B cell (primary cell): Measurements from ENCODE around the gene SGCD. TPM values are rescaled to one million over a fixed set of nuclear protein-coding genes. Genes with fewer than 3 reads are reported as not detected.

Experiments
- ATAC-seq: fragments of 200-7000 bp; cut with Tn5 transposase; one replicate; pipeline ENCODE4 v1.10.0; 2021; ENCODE audit warnings: low read depth, mild to moderate bottlenecking, moderate number of reproducible peaks, moderate library complexity
- CTCF ChIA-PET: fragments of 350-600 bp; sonication (Branson Sonifier 250); formaldehyde crosslinking; loops from one replicate; lab custom pipeline; 2021; ENCODE audit warnings: antibody characterized with exemption, inconsistent platforms; lab: Charles Lee
- POLR2A ChIA-PET: fragments of 350-600 bp; sonication (Branson Sonifier 250); formaldehyde crosslinking; loops from one replicate; lab custom pipeline; 2021; ENCODE audit warnings: antibody characterized with exemption; lab: Charles Lee
- DNase-seq: peaks from one replicate; pipeline ENCODE4 v3.0.0; 2013
- H2AFZ ChIP-seq: 2 replicates; pipeline ENCODE4 v1.6.1; 2012; ENCODE audit warnings: mild to moderate bottlenecking, low read depth, low read length; ENCODE audit not compliant: insufficient read depth, poor library complexity, severe bottlenecking
- H3K27ac ChIP-seq, 2 donors: 1 replicate in 1 of 2; 2 replicates in 1 of 2; pipeline ENCODE4 v1.5.1; 2012 to 2013; ENCODE audit warnings: low read length in 2 of 2, mild to moderate bottlenecking in 2 of 2, moderate library complexity in 1 of 2
- H3K27me3 ChIP-seq, 4 experiments: fragments of 200-600 bp in 1 of 4; sonication (generic) in 1 of 4; replicated peaks in 1 of 4; 1 replicate in 2 of 4; 2 replicates in 2 of 4; pipeline versions ENCODE4 v1.6.1 to v1.7.0; 2013 to 2016; ENCODE audit warnings: low read length in 3 of 4, mild to moderate bottlenecking in 2 of 4, mixed read lengths in 1 of 4, moderate library complexity in 1 of 4; ENCODE audit not compliant: insufficient read depth in 4 of 4, control insufficient read depth in 3 of 4; ENCODE audit errors: control extremely low read depth in 1 of 4
- H3K36me3 ChIP-seq, 2 experiments: replicated peaks in 1 of 2; 1 replicate in 1 of 2; 2 replicates in 1 of 2; pipeline versions ENCODE4 v1.6.1 to v1.7.1; 2013; ENCODE audit warnings: low read length in 1 of 2; ENCODE audit not compliant: insufficient read depth in 2 of 2, control insufficient read depth in 1 of 2; ENCODE audit errors: control extremely low read depth in 1 of 2, extremely low read depth in 1 of 2
- H3K4me1 ChIP-seq, 2 donors: fragments of 200-600 bp in 1 of 2; sonication (generic) in 1 of 2; 1 replicate in 1 of 2; 2 replicates in 1 of 2; pipeline versions ENCODE4 v1.5.1 to v1.6.1; 2013 to 2017; ENCODE audit warnings: low read length in 2 of 2; ENCODE audit not compliant: control insufficient read depth in 2 of 2, insufficient read depth in 2 of 2
- H3K4me2 ChIP-seq: replicated peaks from 2 replicates; pipeline ENCODE3; 2012; ENCODE audit warnings: mild to moderate bottlenecking, low read depth, low read length; ENCODE audit not compliant: poor library complexity, severe bottlenecking
- H3K4me3 ChIP-seq, 5 experiments: fragments of 200-600 bp in 1 of 5; sonication (generic) in 1 of 5; 1 replicate in 3 of 5; 2 replicates in 2 of 5; pipeline versions ENCODE4 v1.5.1 to v1.7.0; 2011 to 2016; ENCODE audit warnings: low read length in 4 of 5, mild to moderate bottlenecking in 4 of 5, low read depth in 2 of 5, control low read depth in 1 of 5, moderate library complexity in 1 of 5; ENCODE audit not compliant: insufficient read depth in 1 of 5; ENCODE audit errors: control extremely low read depth in 1 of 5, extremely low read depth in 1 of 5
- H3K79me2 ChIP-seq: fragments of 200-600 bp; sonication (generic); one replicate; pipeline ENCODE4 v1.6.0; 2016; ENCODE audit warnings: low read length; ENCODE audit not compliant: control insufficient read depth, insufficient read depth
- H3K9ac ChIP-seq: fragments of 200-600 bp; sonication (generic); 2 replicates; pipeline ENCODE4 v1.6.1; 2017; ENCODE audit warnings: mild to moderate bottlenecking, low read length, moderate library complexity
- H3K9me3 ChIP-seq, 3 donors: one replicate each; pipeline versions ENCODE4 v1.6.1 to v1.7.1; 2013; ENCODE audit warnings: low read length in 2 of 3; ENCODE audit not compliant: control insufficient read depth in 2 of 3, insufficient read depth in 1 of 3; ENCODE audit errors: control extremely low read depth in 1 of 3
- H4K20me1 ChIP-seq: 2 replicates; pipeline ENCODE4 v1.6.0; 2012; ENCODE audit warnings: mild to moderate bottlenecking, low read length; ENCODE audit not compliant: insufficient read depth, control insufficient read depth, poor library complexity, severe bottlenecking
- H3K27ac Mint-ChIP-seq: one replicate; pipeline ENCODE4 v1.8.0; 2021; ENCODE audit warnings: mixed read lengths
- H3K27me3 Mint-ChIP-seq: one replicate; pipeline ENCODE4 v1.8.0; 2021; ENCODE audit warnings: mixed read lengths
- H3K4me1 Mint-ChIP-seq: one replicate; pipeline ENCODE4 v1.8.0; 2021; ENCODE audit warnings: mixed read lengths
- H3K4me3 Mint-ChIP-seq: one replicate; pipeline ENCODE4 v1.8.0; 2021; ENCODE audit warnings: mixed read lengths
- H3K9me3 Mint-ChIP-seq: one replicate; pipeline ENCODE4 v1.8.0; 2022; ENCODE audit warnings: mixed read lengths; ENCODE audit not compliant: insufficient read depth
- CTCF ChIP-seq: fragments of 200-600 bp; IDR thresholded peaks from one replicate; pipeline ENCODE4 v1.8.0; 2022; ENCODE audit warnings: antibody characterized with exemption, mild to moderate bottlenecking
- EZH2 ChIP-seq: IDR thresholded peaks from 2 replicates; pipeline ENCODE4 v1.6.1; 2012; ENCODE audit warnings: borderline replicate concordance, low read depth, mild to moderate bottlenecking, moderate library complexity, low read length; ENCODE audit not compliant: insufficient read depth, poor library complexity, severe bottlenecking
- WGBS: methylation state at CpG from one replicate; pipeline ENCODE4 v1.1.5; 2013; ENCODE audit warnings: missing lambda C conversion rate; ENCODE audit not compliant: insufficient coverage; 5-methylcytosine and 5-hydroxymethylcytosine counted together
- intact Hi-C: fragments of 100-400 bp; cut with micrococcal nuclease; formaldehyde crosslinking; loops from one replicate; pipeline ENCODE4 v1.10.0; 2022
- polyA plus RNA-seq: library from polyadenylated mRNA; depleted of rRNA; stranded (reverse); fragments of >200 nt; gene quantifications from 2 replicates; pipeline ENCODE4 v1.2.3, GENCODE V29; 2012
- total RNA-seq, 2 donors: library from RNA; stranded (reverse); fragments of 120-200 nt in 1 of 2; gene quantifications; 1 replicate in 1 of 2; 2 replicates in 1 of 2; pipeline versions ENCODE4 v1.2.3 to v1.2.4, GENCODE V29; 2013 to 2022

Gene SGCD
- total and polyA plus RNA-seq, 2 donors (not counting 1 experiment from before 2014, with no cell fraction given) = not detected

- ATAC-seq = no peak
- Histone ChIP-seq H3K9ac (no peak overlapping the region), H3K27ac (no peak overlapping the region), H3K4me3 (no peak overlapping the region), H3K27me3 (no peaks in the 10 kb centered on the region), H3K9me3 (no peaks in the 10 kb centered on the region), H3K4me1 (no peaks in the 10 kb centered on the region), H2AFZ (no peak overlapping the region), H3K4me2 (no peak overlapping the region), H3K79me2 (no peaks in the 10 kb centered on the region), H4K20me1 (no peaks in the 10 kb centered on the region), H3K36me3 (no peaks in the 10 kb centered on the region)
- H3K27ac Mint-ChIP-seq = no peak overlapping the region
- H3K9me3 Mint-ChIP-seq = no peaks in the 10 kb centered on the region
- no peaks in the 10 kb centered on the region for H3K4me1 Mint-ChIP-seq
- intact Hi-C loops = no loop called here
- no peak overlapping the region for H3K4me3 Mint-ChIP-seq
- POLR2A ChIA-PET = no interaction called here
- WGBS = no CpG with 5 or more reads among the region's 1 CpG
- H3K27me3 Mint-ChIP-seq = peaks cover 8% of the 10 kb centered on the region
- no peak for DNase-seq
- CTCF ChIA-PET = no interaction called here
- TF ChIP-seq CTCF (no peak), EZH2 (no peak)
Measured at GRCh38 chr5:156594406-156594805, 267.4 kb downstream of the SGCD start.

GRCh38 chr5:156595132-156595787 is 268.3 kb downstream of the SGCD start:
- no peak overlapping the region for H3K4me2 ChIP-seq
- H3K27me3 Mint-ChIP-seq = peaks cover 8% of the 10 kb centered on the region
- no peaks in the 10 kb centered on the region for H3K36me3 ChIP-seq
- no peaks in the 10 kb centered on the region for H3K9me3 ChIP-seq
- H3K9ac ChIP-seq = no peak overlapping the region
- no peaks in the 10 kb centered on the region for H3K4me1 ChIP-seq
- ATAC-seq = no peak
- no peak overlapping the region for H3K4me3 ChIP-seq
- H3K4me1 Mint-ChIP-seq = no peaks in the 10 kb centered on the region
- CTCF ChIA-PET = no interaction called here
- no peaks in the 10 kb centered on the region for H4K20me1 ChIP-seq
- no peaks in the 10 kb centered on the region for H3K27me3 ChIP-seq
- H2AFZ ChIP-seq = no peak overlapping the region
- H3K27ac Mint-ChIP-seq = no peak overlapping the region
- WGBS = 76% methylated on average over 3 of the region's 4 CpGs
- TF ChIP-seq EZH2 (no peak), CTCF (no peak)
- POLR2A ChIA-PET = no interaction called here
- H3K4me3 Mint-ChIP-seq = no peak overlapping the region
- peaks cover 2% of the 10 kb centered on the region for H3K9me3 Mint-ChIP-seq
- intact Hi-C loops = no loop called here
- H3K79me2 ChIP-seq = no peaks in the 10 kb centered on the region
- no peak overlapping the region for H3K27ac ChIP-seq
- DNase-seq = no peak
